Measurements from ENCODE around the gene HPSE2.

The HPSE2 gene

DNA sequence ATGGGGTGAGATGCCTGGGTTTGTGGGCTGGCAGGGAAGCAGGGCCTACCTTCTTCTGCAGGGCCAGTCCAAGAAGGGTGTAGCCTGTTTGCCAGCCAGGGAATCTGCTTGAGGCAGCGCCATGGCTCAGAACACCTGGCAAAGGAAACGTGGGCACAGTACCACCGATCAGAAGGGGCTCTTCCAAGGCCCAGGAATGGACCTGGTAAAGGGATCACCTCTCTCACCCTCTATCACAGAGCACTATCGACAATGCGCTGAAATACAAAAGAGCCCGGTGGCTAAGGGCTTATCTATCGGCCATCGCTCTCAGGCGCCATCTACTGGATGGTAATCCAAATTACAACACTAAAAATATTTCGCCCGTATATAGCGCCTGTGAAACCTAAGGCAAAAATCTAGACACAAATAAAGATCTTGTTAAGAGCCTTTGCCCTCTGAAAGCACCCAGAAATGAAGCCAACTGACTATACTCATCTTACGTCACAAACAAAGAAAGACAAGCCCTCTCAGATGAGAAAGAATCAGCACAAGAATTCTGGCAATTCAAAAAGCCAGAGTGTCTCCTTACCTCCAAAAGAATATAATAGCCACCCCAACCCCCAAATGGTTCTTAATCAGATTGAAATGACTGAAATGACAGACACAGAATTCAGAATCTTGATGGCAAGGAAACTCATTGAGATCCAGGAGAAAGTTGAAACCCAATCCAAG is 571.2 kb downstream of the HPSE2 start:
- peak; percentile 13 for DNase-seq

DNA sequence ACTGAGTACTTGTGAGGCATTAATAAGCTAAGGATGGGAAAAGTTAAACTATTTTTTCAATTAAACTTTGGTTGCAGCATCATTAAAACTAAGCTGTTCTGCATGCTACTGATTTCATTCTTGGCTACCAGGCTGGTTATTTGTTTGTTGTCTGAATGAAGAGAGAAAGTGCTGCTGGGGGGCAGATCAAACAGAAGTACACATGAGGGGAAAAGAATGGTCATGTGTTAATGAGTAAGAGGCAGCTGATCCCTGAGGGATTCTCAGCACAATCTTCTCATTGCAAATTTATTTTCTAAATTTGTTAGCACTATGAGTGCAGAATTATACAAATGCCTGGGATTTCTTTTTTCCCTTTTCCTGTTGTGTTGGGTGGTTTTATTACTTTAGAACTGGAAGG is 575.7 kb downstream of the HPSE2 start:
- no peak for DNase-seq

DNA sequence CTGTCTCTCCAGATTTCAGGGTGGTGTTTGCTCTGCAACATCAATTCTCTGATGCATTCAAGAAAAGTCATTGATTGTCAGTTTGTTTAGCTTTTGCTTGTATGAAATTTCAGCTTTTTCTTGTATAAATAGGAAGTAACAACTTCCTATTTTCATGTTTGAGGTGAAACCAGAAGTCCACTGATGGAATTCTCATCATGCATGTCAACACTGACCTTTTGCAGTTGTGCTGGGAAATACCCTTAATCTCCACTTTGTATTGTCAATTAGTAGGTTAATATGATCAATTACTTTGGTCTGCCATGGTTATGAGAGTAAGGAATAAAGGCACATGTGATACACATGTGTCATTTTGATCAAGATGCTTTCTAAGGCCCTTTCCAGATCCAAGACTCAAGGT is 580.2 kb downstream of the HPSE2 start:
- no peak for DNase-seq

DNA sequence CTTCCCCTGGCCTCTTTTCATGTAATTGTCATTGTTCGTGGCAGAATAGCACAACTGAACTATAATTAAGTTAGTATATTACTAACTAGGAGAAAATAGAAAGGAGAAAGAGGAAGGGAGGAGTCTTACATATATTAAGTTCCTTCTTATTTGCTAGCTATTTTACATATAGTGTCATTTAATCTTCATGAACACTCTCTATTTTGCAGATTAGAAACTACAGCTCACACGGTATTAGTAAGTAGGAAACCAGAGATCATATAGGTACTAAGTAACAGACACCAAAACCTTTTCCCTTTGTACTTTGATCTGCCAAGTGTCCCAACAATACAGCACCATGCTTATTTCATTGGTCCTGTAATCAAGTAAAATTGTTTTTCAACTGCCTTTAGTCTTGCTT is 586.5 kb downstream of the HPSE2 start:
- no peak for DNase-seq

DNA sequence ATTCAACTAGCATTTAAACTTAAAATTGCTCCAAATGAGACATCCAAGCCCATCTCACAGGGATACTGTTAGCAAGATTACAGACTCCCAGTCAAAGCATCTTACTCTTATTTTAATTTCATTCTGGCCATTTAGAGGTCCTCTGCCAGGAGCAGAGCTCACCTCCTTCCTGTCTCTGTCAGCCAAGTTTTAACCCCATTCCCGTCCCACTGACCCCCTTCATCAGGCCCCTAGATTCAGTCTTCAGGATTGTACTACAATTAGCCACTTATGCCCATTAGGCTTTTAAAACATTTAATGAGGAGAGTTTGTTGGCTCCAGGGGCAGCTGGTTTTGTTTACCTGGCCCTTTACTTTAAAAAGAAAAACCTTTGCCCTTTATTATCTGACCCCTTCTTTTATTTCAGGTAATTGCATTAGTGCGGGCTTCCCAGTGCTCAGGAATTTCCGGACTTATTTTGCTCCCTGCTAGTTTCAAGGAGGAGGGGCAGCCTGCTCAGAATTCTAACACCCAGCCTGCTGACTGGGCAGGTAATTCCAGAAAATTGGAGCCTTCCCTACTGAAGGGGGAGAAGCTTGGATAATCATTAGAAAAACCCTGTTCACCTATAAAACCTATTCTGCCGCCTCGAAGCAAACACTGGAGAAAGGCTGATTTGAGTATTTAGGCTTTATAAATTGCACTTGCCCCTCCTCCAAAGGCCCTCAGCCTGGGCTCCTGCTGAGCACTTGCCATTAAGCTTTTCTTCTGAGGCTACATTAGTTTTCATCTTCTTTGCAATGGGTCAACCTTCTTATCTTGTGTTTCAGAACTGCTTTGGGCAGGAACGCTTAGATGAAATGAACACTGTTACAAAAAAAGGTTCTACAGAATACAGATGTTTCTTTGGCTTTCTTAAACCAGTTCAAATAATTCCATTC is 588.4 kb downstream of the HPSE2 start:
- DNase-seq: no peak

DNA sequence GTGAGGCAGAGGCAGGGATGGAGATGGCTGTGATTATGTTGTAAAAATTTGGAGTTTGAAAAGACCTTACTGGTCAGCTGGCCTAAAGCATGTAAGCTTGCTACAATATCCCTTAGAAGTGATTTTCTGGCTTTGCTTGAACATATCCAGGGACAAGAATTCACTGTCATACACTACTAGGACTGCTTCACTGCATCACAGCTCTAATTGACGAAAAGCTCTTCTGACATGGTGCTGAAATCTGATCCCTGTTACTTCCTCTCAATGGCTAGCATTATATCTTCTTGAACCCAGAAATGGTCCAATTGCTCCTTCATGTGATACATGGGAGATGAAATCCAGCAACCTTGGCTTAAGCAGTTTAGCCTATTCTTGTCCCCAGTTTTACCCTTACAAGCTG is 591.2 kb downstream of the HPSE2 start:
- no peak for DNase-seq

DNA sequence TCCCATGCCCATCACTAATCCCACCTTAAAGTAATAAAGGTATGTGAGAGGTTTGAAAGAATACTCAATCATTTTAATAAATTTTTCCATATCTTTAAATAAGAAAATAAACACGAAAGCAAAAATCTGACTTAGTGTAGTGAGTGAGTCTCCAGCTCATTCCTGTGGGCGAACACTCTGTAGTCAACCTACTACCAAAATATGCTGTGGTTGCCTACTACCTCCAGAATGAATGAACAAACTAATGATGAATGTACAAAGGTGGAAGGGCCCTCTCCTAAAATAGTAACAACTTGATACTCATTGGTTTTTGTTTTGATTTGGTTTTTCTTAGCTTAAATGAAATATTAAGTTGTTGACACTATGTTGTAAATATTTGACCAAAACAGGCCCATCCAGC is 593.4 kb downstream of the HPSE2 start:
- no peak for DNase-seq

DNA sequence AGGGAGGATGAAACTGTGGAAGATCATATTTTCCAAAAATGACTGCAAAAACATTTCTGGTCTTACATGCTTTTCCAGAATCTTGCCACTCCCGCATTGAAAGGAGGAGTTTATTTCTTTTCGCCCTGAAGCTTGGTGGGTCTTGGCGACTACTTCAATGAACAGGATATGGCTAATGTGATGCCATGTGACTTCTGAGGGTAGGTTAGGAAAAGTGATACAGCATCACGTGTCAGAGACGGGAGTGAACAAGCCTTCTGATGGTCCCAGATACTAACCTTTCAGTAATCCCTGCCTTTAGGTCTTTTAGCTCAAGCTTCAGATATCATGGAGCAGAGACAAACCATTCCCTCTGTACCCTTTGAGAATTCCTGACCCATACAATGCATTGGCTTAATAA is 596.7 kb downstream of the HPSE2 start:
- DNase-seq: no peak

DNA sequence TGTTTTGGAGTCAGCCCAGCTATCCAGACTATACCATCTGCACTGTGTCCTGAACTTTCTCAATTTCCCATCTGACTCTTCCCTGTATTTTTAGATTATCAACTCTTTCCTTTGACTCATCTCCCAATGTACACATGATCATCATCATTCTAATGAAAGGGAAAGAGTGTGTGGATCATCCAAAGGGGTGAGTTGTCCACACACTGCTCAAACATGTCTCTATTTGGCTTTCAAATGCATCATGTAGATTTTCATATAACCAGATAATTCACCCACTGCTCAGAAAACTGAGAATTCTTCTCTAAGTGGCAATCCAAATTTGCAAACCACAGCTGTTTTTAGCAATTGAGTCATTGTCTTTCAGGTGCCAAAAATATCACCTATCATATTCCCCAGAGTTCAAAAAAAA is 598.7 kb downstream of the HPSE2 start:
- no peak for DNase-seq

DNA sequence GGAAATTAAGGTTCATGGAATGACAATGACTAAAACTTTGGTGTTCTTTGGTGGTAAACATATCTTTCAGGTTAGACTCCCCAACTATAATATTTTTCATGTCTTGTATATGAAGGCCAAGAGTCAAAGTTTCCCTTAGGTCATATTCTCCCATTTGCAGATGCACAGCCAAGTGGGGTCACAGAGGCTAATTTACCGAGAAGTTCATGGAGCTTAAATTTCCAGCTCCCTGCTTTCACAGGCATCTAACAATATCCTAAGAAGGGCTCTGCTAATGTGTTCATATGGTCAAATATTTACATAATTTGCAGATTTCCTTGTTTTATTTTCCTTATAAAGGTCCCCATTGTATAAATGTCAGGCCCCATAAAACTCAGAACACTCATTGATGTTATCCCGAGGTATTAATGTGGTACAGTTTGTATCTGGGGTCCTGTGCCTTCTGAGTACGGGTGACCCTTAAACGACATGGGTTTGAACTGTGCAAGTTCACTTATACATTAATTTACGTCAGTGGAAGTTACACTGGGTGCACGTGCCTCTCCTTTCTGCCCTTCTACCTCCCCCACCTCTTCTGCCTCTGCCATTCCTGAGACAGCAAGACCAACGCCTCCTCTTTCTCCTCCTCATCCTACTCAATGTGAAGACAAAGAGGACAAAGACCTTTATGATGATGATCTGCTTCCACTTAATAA is 603.0 kb downstream of the HPSE2 start:
- DNase-seq: no peak

DNA sequence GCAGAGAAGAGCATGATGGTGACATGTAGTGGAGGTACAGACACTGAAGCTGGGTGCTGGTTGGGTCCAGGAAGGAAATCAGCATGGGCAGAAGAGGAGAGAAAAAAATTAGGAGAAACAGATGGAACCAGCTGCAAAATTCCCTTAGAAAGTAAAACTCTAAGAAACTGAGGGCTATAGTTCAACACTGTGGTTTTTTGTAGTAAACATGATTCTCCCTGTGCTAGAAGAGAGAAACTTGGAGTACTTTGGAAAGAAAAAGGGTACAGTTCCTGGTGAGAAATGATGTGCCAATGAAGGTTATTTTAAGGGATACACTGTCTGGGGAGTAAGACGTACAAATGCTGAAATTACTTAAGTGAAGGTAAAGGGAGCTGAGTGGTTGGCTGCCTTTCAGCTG is 607.4 kb downstream of the HPSE2 start:
- DNase-seq: no peak

DNA sequence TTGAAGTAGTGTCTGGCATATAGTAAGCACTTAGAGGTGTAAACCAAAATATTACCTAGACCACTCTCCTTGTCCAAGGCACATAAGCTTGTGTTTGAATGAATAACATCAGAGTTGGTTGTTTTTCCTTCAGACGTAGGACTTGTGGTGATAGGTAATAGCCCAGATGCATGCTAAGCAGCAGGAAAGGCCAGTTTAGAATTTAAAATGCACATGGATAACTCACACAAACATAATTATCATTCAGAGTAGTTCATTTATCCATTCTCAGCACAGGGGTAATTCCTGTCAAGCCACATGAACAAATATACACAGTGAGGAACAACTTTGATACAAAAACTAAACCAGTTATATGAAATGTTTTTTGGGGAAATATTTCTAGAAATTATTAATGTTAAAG is 607.9 kb downstream of the HPSE2 start:
- no peak for DNase-seq

DNA sequence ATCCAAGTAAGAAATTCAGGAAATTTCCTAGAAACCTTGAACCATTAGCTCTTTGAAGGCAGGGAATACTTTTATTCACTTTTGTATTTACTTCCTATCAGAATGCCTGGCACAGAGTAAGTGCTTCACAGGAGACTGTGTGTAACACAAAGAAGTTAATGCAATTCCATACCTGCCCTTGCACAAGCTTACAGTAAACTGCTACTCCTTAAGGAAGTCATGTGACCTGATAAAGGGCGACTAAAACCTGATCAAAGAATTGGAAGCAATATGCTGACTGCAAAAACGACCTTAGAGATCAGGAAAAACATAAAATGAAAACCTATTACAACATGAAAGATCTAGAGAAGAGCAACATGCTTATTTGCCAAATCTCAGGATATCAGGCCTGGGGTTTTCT is 610.7 kb downstream of the HPSE2 start:
- DNase-seq: no peak

DNA sequence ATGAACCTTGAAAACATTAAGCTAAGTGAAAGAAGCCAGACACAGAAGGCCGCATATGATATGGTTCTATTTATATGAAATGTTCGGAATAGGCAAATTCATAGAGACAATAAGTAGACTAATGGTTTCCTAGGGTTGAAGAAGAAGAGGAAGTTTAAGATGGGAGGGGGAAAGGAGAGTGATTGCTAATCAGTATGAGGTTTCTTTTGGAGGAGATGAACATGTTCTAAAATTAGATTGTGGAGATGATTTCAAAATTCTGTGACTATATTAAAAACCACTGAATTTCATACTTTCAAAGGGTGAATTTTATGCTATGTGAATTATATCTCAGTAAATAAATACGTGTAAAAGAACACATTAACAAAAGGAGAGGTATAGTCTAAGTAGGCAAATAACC is 612.5 kb downstream of the HPSE2 start:
- no peak for DNase-seq

DNA sequence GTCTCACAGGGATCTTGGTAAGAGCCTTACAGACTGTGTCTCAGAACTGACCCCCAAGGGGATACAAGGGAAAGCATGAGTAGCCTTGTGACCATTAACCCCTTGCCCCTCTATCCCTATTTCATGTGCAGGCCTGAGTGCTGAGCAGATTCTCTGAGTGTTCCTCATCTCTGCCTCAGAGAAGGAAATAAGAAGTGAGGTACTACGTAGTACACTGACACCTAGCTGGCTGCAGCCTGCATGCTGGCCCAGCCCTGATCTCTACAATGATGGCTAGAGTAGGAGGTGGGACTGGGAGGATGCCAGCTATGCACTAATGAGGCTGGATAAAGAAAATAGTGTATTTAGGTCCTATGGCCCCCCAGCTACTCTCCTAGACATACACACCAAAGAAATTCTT is 614.0 kb downstream of the HPSE2 start:
- no peak for DNase-seq

DNA sequence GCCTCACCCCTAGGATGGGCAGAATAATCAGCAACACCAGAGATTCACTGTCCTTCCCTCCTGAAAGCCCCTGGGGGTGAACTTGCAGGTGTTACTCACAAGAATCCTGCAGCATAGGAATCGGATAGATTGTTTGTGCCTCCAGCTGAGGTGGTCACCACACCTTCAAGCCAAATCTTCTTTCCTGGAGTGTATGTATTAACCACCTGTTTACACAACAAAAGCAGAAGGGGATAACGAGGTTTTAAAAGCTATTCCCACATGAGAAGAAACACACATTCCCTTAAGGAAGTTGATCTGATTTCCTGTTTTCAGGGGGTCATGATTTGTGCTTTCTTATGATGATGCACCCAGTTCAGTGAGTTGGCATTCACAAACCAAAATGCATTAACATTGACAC is 615.1 kb downstream of the HPSE2 start:
- DNase-seq: no peak

DNA sequence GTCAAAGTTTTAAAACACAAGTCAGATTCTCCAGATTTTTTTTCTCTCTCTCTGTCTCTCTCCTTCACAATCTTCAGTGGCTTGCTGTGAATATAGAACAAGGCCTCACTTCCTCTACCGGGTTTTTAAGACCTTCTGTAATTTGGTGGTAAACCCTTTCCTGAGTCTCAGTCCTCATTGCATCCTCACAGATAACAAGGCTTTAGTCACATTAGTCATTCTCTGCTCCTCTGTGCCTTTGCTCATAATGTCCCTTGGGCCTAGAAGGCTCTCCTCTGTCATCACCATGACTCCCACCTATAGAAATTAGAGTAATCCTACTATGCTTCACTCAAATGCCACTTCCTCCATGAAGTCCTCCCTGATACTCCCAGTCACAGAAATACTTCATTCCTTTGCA is 616.2 kb downstream of the HPSE2 start:
- DNase-seq: no peak

DNA sequence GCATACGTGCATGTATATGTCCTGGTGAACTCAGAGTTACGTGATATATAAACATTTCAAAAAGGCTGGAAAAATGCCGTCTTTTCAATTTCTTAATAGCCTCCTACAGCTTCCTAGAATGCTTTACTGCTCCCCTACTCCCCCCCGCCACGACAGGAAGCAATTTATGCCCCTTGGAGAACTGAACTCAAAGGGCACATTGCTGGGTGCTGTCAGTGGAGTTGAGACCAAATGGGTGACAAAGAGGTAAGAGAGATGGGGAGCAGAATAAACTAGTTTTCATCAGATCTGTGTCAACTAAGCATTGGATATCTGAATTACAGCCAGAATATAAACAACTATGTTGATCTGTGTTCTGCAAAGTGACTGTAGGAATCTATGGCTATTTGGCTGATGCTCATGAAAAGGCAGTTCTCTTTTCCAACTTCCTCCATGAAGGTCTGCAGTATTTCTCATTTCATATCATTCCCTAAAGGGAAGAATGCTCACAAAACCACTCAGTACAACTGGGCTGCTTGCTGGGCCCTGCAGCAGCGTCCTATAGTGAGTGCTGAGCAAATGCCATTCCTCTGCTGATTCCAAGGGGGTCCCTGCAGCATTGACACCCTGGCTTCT is 617.6 kb downstream of the HPSE2 start:
- DNase-seq: no peak

DNA sequence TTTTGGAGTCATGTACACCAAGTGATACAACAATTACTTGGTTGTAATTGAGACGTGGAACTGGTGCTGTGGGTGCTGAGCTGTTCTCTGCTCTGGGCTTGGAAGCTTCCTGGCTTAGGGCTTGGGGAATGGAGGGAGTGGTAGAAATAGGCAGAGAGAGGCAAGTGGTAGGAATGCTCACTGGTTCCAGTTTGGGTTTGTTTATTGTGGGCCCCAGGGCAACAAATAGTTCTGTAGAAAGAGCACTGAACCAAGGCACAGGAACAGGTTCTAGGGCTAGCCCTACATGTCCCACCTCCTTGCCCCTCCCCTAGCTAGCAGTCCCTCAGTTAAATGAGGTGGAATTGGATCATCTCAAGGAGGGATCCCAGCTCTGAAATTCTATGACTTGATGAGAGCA is 622.2 kb downstream of the HPSE2 start:
- no peak for DNase-seq

DNA sequence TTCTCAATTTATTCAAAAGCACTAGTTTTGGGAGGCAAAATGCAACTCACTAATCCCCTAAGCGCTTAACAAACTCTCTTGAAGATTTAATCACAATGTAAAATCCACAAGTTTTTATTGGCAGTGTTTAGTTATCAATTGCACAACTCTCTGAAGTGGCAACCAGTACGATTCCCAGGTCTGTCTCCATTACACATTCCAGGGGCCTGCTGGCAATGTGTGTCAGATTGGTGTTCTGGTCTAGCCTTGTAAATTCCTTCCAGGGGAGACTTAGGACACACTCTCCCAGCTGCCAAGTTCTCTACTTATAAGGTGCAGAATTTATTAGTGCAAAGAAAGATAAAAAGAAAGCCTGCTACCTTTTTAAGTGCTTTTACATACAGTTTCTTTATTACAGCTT is 624.2 kb downstream of the HPSE2 start:
- no peak for DNase-seq

DNA sequence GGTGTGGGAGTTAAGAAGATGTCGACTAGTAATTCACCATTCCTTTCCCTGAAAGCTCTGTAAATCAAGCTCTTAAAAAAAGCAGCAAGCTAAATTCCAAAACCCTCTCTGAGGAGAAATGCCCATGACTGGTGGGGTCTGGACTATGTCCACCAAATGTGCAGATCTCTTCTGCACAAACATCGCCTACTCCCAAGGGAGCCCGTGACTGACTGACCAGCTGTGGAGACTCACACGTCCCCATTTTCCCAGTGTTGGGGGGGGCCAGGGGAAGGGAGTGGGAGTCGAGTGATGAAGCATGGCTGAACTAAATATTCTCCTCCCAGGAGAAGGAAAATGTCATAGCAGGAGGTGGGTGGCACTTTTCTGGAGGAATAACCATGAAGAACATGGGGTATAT is 624.8 kb downstream of the HPSE2 start:
- no peak for DNase-seq

DNA sequence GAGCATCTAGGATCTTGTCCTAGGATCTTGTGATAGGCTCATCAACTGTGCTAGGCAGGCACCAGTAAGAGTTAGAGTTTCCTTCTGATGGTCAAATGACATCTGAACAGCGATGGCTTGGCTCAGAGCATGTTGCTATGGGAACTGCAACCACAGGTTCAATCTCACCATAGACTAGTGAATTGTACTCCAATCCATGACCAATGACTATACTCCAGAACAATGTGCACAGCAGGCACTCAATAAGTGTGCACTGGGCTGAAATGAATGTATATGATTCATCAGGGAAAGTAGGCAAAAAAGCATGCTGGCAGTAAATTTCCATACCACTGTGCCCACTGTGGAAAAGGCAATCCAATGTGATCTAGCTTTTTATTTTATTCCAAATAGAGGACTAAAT is 625.4 kb downstream of the HPSE2 start:
- no peak for DNase-seq

DNA sequence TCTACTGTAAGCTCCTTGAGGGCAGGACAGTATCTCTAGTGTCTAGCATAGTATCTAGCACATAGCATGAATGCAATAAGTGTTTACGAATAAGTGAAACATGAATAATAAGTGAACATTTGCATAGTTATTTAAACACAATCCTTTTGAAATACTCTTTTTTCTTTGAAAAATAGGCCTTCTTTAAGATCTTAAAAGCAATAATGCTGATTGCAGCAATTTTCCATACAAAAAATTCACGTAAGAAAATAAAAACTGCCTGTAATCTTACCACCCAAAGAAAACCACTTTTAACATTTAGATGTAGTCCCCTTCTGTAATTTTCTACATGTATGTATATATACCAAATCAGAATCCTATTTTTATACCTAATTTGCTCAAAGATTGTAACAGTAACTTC is 626.4 kb downstream of the HPSE2 start:
- no peak for DNase-seq
